Neuronal stem cell (in vitro differentiated cells): ENCODE results near the gene SUN2.

ENCODE experiments used
- DNase-seq: peaks from one replicate; pipeline ENCODE4 v3.0.0-alpha.2; 2013; ENCODE audit warnings: low spot score
- H2AFZ ChIP-seq: one replicate; pipeline ENCODE4 v1.6.1; 2013; ENCODE audit warnings: mild to moderate bottlenecking, low read length, inconsistent platforms
- H2AK5ac ChIP-seq: 2 replicates; pipeline ENCODE4 v1.6.1; 2013; ENCODE audit warnings: low read depth, mild to moderate bottlenecking, inconsistent platforms, low read length, moderate library complexity, mixed read lengths
- H2BK120ac ChIP-seq: 2 replicates; pipeline ENCODE4 v1.6.1; 2013; ENCODE audit warnings: low read depth, mild to moderate bottlenecking, inconsistent platforms, low read length, moderate library complexity, mixed read lengths
- H2BK12ac ChIP-seq: one replicate; pipeline ENCODE4 v1.6.1; 2013; ENCODE audit warnings: low read length, inconsistent platforms
- H2BK15ac ChIP-seq: 2 replicates; pipeline ENCODE4 v1.6.1; 2013; ENCODE audit warnings: mild to moderate bottlenecking, low read length, inconsistent platforms, mixed read lengths
- H2BK5ac ChIP-seq: one replicate; pipeline ENCODE4 v1.6.1; 2013; ENCODE audit warnings: inconsistent platforms, mild to moderate bottlenecking, low read length, moderate library complexity
- H3K14ac ChIP-seq: one replicate; pipeline ENCODE4 v1.6.1; 2013; ENCODE audit warnings: low read length, inconsistent platforms
- H3K18ac ChIP-seq: 2 replicates; pipeline ENCODE4 v1.6.1; 2013; ENCODE audit warnings: low read length, inconsistent platforms
- H3K23ac ChIP-seq: 2 replicates; pipeline ENCODE4 v1.6.1; 2013; ENCODE audit warnings: low read depth, mild to moderate bottlenecking, mixed read lengths, low read length, inconsistent platforms; ENCODE audit not compliant: poor library complexity
- H3K27ac ChIP-seq: replicated peaks from 3 replicates; pipeline ENCODE4 v1.5.1; 2013; ENCODE audit warnings: low read length, inconsistent platforms
- H3K27me3 ChIP-seq, 3 experiments: 2 replicates each; pipeline ENCODE4 v1.6.1; 2013; ENCODE audit warnings: low read length in 3 of 3, mild to moderate bottlenecking in 2 of 3, inconsistent platforms in 1 of 3, low read depth in 1 of 3, mixed read lengths in 1 of 3, moderate library complexity in 1 of 3; ENCODE audit not compliant: control insufficient read depth in 3 of 3, insufficient read depth in 3 of 3
- H3K36me3 ChIP-seq, 2 donors: replicated peaks in 1 of 2; 2 replicates each; pipeline ENCODE4 v1.6.1; 2013; ENCODE audit warnings: low read length in 2 of 2; ENCODE audit not compliant: control insufficient read depth in 2 of 2, insufficient read depth in 2 of 2
- H3K4ac ChIP-seq: 2 replicates; pipeline ENCODE4 v1.6.1; 2013; ENCODE audit warnings: inconsistent platforms, mild to moderate bottlenecking, low read length, moderate library complexity
- H3K4me1 ChIP-seq, 2 donors: 1 replicate in 1 of 2; 2 replicates in 1 of 2; pipeline ENCODE4 v1.6.1; 2013; ENCODE audit warnings: low read length in 2 of 2, low read depth in 1 of 2; ENCODE audit not compliant: control insufficient read depth in 2 of 2, insufficient read depth in 1 of 2
- H3K4me2 ChIP-seq: one replicate; pipeline ENCODE4 v1.6.1; 2013; ENCODE audit warnings: mild to moderate bottlenecking, low read length, inconsistent platforms; ENCODE audit not compliant: insufficient read depth, poor library complexity, severe bottlenecking
- H3K4me3 ChIP-seq, 2 donors: 2 replicates each; pipeline ENCODE4 v1.5.1; 2013; ENCODE audit warnings: low read length in 2 of 2, mild to moderate bottlenecking in 2 of 2, inconsistent platforms in 1 of 2, moderate library complexity in 1 of 2
- H3K79me1 ChIP-seq: one replicate; pipeline ENCODE4 v1.6.1; 2013; ENCODE audit warnings: low read depth, mild to moderate bottlenecking, inconsistent platforms, low read length, moderate library complexity
- H3K9ac ChIP-seq: one replicate; pipeline ENCODE4 v1.6.1; 2013; ENCODE audit warnings: mild to moderate bottlenecking, low read depth, low read length, inconsistent platforms; ENCODE audit not compliant: poor library complexity
- H3K9me3 ChIP-seq, 2 donors: replicated peaks in 1 of 2; 2 replicates each; pipeline versions ENCODE3 to v1.6.1; 2013; ENCODE audit warnings: low read length in 2 of 2, mild to moderate bottlenecking in 2 of 2, inconsistent platforms in 1 of 2, low read depth in 1 of 2, mixed read lengths in 1 of 2, moderate library complexity in 1 of 2; ENCODE audit not compliant: control insufficient read depth in 2 of 2, insufficient read depth in 1 of 2
- H4K8ac ChIP-seq: one replicate; pipeline ENCODE4 v1.6.1; 2013; ENCODE audit warnings: low read depth, mild to moderate bottlenecking, inconsistent platforms, low read length, moderate library complexity
- H4K91ac ChIP-seq: one replicate; pipeline ENCODE4 v1.6.1; 2013; ENCODE audit warnings: low read length, low read depth, mild to moderate bottlenecking, inconsistent platforms; ENCODE audit not compliant: poor library complexity
- WGBS, 2 donors: extraction: QIAGEN DNeasy Blood & Tissue Kit; methylation state at CpG; one replicate each; pipeline ENCODE4 v1.1.7; 2013; ENCODE audit warnings: missing lambda C conversion rate in 2 of 2, mixed read lengths in 1 of 2; ENCODE audit not compliant: insufficient read length in 2 of 2, insufficient replicate concordance in 1 of 2; ENCODE audit errors: extremely low coverage in 2 of 2; 5-methylcytosine and 5-hydroxymethylcytosine counted together

Gene SUN2

GRCh38 chr22:38772623-38772873, 16.8 kb upstream of the SUN2 start:
- Histone ChIP-seq H3K18ac (peak overlapping the region; percentile 33), H3K4me2 (no peak overlapping the region), H2AK5ac (peak overlapping the region; percentile 40), H2BK12ac (no peak overlapping the region), H3K27me3 (peaks cover 0 to 16% (median 0%) of the 10 kb centered on the region in 3 experiments), H3K4me3 (no peak overlapping the region), H3K9me3 (peaks cover 0 to 2% of the 10 kb centered on the region in 2 donors), H4K8ac (no peak overlapping the region), H3K4ac (no peak overlapping the region), H3K23ac (peak overlapping the region; percentile 10), H3K27ac (no peak overlapping the region), H3K9ac (no peak overlapping the region), H2AFZ (no peak overlapping the region), H2BK120ac (no peak overlapping the region), H3K4me1 (peaks cover 0 to 17% of the 10 kb centered on the region in 2 donors), H3K79me1 (peaks cover 5% of the 10 kb centered on the region), H3K14ac (no peak overlapping the region), H2BK5ac (no peak overlapping the region), H4K91ac (no peak overlapping the region), H2BK15ac (no peak overlapping the region), H3K36me3 (no peaks in the 10 kb centered on the region)
- WGBS, 2 donors = no CpG with 5 or more reads among the region's 8 CpGs
- no peak for DNase-seq

GRCh38 chr22:38770257-38770949, 14.6 kb upstream of the SUN2 start:
- Histone ChIP-seq H3K9me3 (no peaks in the 10 kb centered on the region), H3K4me3 (no peak overlapping the region), H3K4me1 (peaks cover 0 to 11% of the 10 kb centered on the region in 2 donors), H3K27ac (no peak overlapping the region), H3K4me2 (no peak overlapping the region), H3K4ac (no peak overlapping the region), H2AFZ (no peak overlapping the region), H3K79me1 (no peaks in the 10 kb centered on the region), H2BK15ac (peak overlapping the region; percentile 41), H3K9ac (peak overlapping the region; percentile 74), H4K91ac (no peak overlapping the region), H3K14ac (no peak overlapping the region), H3K27me3 (peaks cover 0 to 23% (median 0%) of the 10 kb centered on the region in 3 experiments), H2BK5ac (peak overlapping the region; percentile 71), H2BK12ac (peak overlapping the region; percentile 86), H2AK5ac (peak overlapping the region; percentile 4), H2BK120ac (no peak overlapping the region), H3K23ac (no peak overlapping the region), H3K18ac (peak overlapping the region; percentile 51), H3K36me3 (no peaks in the 10 kb centered on the region), H4K8ac (no peak overlapping the region)
- no peak for DNase-seq
- no CpG with 5 or more reads among the region's 16 CpGs for WGBS, 2 donors

- Histone ChIP-seq H3K36me3 (no peaks in the 10 kb centered on the region), H3K79me1 (no peaks in the 10 kb centered on the region), H3K4ac (no peak overlapping the region), H3K4me2 (no peak overlapping the region), H4K8ac (no peak overlapping the region), H3K23ac (no peak overlapping the region), H4K91ac (no peak overlapping the region), H3K27me3 (peaks cover 0 to 23% (median 0%) of the 10 kb centered on the region in 3 experiments), H3K4me1 (peaks cover 0 to 5% of the 10 kb centered on the region in 2 donors), H3K18ac (no peak overlapping the region), H2BK5ac (no peak overlapping the region), H2AFZ (no peak overlapping the region), H2BK15ac (peak overlapping the region; percentile 38), H3K9ac (no peak overlapping the region), H2BK12ac (peak overlapping the region; percentile 63), H3K14ac (peak overlapping the region; percentile 75), H3K27ac (no peak overlapping the region), H3K4me3 (no peak overlapping the region), H2AK5ac (peak overlapping the region; percentile 96), H3K9me3 (no peaks in the 10 kb centered on the region), H2BK120ac (no peak overlapping the region)
- WGBS, 2 donors = no CpG with 5 or more reads among the region's 11 CpGs
- DNase-seq = no peak
Measured at GRCh38 chr22:38768036-38768435, 12.2 kb upstream of the SUN2 start.

GRCh38 chr22:38767313-38767712, 11.5 kb upstream of the SUN2 start:
- peak overlapping the region; percentile 96 for H2AK5ac ChIP-seq
- H3K9ac ChIP-seq = no peak overlapping the region
- no peak overlapping the region for H2AFZ ChIP-seq
- no peak overlapping the region for H3K14ac ChIP-seq
- H3K79me1 ChIP-seq = no peaks in the 10 kb centered on the region
- WGBS, 2 donors = no CpG with 5 or more reads among the region's 9 CpGs
- no peaks in the 10 kb centered on the region for H3K9me3 ChIP-seq
- H4K8ac ChIP-seq = no peak overlapping the region
- peaks cover 1 to 9% of the 10 kb centered on the region in 2 donors for H3K4me1 ChIP-seq
- no peak overlapping the region for H3K23ac ChIP-seq
- peak overlapping the region; percentile 79 for H2BK15ac ChIP-seq
- no peak overlapping the region for H3K18ac ChIP-seq
- no peak overlapping the region for H2BK5ac ChIP-seq
- no peak overlapping the region for H3K4me2 ChIP-seq
- H2BK12ac ChIP-seq = no peak overlapping the region
- H3K36me3 ChIP-seq = no peaks in the 10 kb centered on the region
- H3K27ac ChIP-seq = no peak overlapping the region
- H3K4ac ChIP-seq = no peak overlapping the region
- no peak overlapping the region for H3K4me3 ChIP-seq
- H2BK120ac ChIP-seq = no peak overlapping the region
- peaks cover 0 to 23% (median 0%) of the 10 kb centered on the region in 3 experiments for H3K27me3 ChIP-seq
- peak overlapping the region; percentile 9 for H4K91ac ChIP-seq
- DNase-seq = no peak
